ENCODE data around the gene DOC2A. TPM values are rescaled to one million over a fixed set of nuclear protein-coding genes. Genes with fewer than 3 reads are reported as not detected.

The DOC2A gene
- total and polyA plus RNA-seq, 9 of the 15 experiments (the other 6 are each of a cell fraction or from before 2014, with no cell fraction given), result 0.03 to 0.38 (median 0.28) TPM; not detected in 1

DNA sequence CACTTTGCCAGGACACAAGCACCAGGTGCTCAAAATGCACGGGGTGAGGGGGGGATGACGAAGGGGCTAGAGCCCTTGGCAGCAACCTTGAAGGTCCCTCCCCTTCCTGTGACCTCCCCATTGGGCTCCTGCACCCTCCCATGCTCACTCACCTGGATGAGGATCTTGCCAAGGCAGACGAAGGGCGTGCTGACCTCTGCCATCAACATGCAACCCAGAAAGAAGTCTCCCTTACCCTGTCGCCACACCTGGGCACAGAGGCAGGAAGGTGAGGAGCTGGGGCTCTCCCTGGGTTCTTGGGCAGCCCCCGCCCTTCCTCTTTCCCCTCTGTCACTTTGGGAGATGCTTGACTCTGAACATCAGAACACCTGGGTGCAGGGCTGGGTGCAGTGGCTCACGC, 14.7 kb upstream of the DOC2A start:
- Histone ChIP-seq H3K4me1 (replicated peaks in 1 of 2; ENCODE audit: control insufficient read depth in 2 of 2, insufficient read depth in 2 of 2, low read length in 2 of 2) (peaks cover 0 to 33% of the 10 kb centered on the region in 2 experiments; a peak in 3 of 5 replicates), H3K9ac (ENCODE audit: insufficient read depth in 1 of 2, low read depth in 2 of 2, low read length in 2 of 2) (no peak overlapping the region), H4K20me1 (replicated peaks; ENCODE audit: control insufficient read depth, insufficient read depth, low read length) (peaks cover 13% of the 10 kb centered on the region; the same call in 1 of the 2 replicates), H3K27ac (ENCODE audit: extremely low read depth, low read depth, low read length) (no peak overlapping the region), H3K79me2 (ENCODE audit: control insufficient read depth, insufficient read depth, low read length) (no peaks in the 10 kb centered on the region), H2AFZ (ENCODE audit: low read depth, low read length) (no peak overlapping the region), H3K4me2 (ENCODE audit: insufficient read depth, low read length) (no peak overlapping the region), H3K4me3 (no peak overlapping the region), H3K36me3 (ENCODE audit: control insufficient read depth, insufficient read depth, low read length) (no peaks in the 10 kb centered on the region), H3K9me3 (replicated peaks; ENCODE audit: control insufficient read depth, insufficient read depth, low read depth, low read length) (no peaks in the 10 kb centered on the region), H3K9me1 (ENCODE audit: control insufficient read depth, insufficient read depth, low read length) (peaks cover 4% of the 10 kb centered on the region), H3K27me3 (ENCODE audit: control insufficient read depth in 2 of 2, insufficient read depth in 2 of 2, low read length in 2 of 2) (peaks cover 17 to 74% of the 10 kb centered on the region in 2 experiments)
- CTCF ChIA-PET (ENCODE audit: low intra/inter-chr PET ratio), result no interaction called here
- ATAC-seq (no peak), DNase-seq (ENCODE audit: extremely low read depth in 1 of 4, low spot score in 3 of 4) (no peak), FAIRE-seq (no peak)
- TF ChIP-seq, protein P1, sequence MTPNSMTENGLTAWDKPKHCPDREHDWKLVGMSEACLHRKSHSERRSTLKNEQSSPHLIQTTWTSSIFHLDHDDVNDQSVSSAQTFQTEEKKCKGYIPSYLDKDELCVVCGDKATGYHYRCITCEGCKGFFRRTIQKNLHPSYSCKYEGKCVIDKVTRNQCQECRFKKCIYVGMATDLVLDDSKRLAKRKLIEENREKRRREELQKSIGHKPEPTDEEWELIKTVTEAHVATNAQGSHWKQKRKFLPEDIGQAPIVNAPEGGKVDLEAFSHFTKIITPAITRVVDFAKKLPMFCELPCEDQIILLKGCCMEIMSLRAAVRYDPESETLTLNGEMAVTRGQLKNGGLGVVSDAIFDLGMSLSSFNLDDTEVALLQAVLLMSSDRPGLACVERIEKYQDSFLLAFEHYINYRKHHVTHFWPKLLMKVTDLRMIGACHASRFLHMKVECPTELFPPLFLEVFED (CRISPR knock-in tag; conservative IDR thresholded peaks at IDR 0.05), result no peak
- TF ChIP-seq KDM4B (IDR thresholded peaks at IDR 0.05; ENCODE audit: borderline replicate concordance in 2 of 2, low read depth in 1 of 2) (no peak), SREBF1 (IDR thresholded peaks at IDR 0.05; ENCODE audit: borderline replicate concordance, low read depth, low read length) (no peak), TAF15 (IDR thresholded peaks at IDR 0.05; ENCODE audit: low read depth, low read length) (no peak), TAF9B (IDR thresholded peaks at IDR 0.05; ENCODE audit: partially characterized antibody) (no peak), NFIC (IDR thresholded peaks at IDR 0.05) (no peak), NCOA1 (IDR thresholded peaks at IDR 0.05; ENCODE audit: low read depth) (no peak), CHD1 (IDR thresholded peaks at IDR 0.05; ENCODE audit: low read length) (no peak), RFX7 (CRISPR knock-in tag; IDR thresholded peaks at IDR 0.05) (no peak), CBX8 (IDR thresholded peaks at IDR 0.05; ENCODE audit: borderline replicate concordance, extremely low read depth, low read depth, low read length, poor library complexity, severe bottlenecking) (no peak), SMARCA5 (IDR thresholded peaks at IDR 0.05) (no peak), MTA2 (IDR thresholded peaks at IDR 0.05; ENCODE audit: low read depth) (no peak), TCFL5 (CRISPR knock-in tag; conservative IDR thresholded peaks at IDR 0.05) (no peak)
- TF ChIP-seq, protein P2, sequence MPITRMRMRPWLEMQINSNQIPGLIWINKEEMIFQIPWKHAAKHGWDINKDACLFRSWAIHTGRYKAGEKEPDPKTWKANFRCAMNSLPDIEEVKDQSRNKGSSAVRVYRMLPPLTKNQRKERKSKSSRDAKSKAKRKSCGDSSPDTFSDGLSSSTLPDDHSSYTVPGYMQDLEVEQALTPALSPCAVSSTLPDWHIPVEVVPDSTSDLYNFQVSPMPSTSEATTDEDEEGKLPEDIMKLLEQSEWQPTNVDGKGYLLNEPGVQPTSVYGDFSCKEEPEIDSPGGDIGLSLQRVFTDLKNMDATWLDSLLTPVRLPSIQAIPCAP (CRISPR knock-in tag; IDR thresholded peaks at IDR 0.05; ENCODE audit: borderline replicate concordance), result no peak
- TF ChIP-seq, protein P3, sequence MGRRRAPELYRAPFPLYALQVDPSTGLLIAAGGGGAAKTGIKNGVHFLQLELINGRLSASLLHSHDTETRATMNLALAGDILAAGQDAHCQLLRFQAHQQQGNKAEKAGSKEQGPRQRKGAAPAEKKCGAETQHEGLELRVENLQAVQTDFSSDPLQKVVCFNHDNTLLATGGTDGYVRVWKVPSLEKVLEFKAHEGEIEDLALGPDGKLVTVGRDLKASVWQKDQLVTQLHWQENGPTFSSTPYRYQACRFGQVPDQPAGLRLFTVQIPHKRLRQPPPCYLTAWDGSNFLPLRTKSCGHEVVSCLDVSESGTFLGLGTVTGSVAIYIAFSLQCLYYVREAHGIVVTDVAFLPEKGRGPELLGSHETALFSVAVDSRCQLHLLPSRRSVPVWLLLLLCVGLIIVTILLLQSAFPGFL (CRISPR knock-in tag; IDR thresholded peaks at IDR 0.05), result no peak
- in situ Hi-C loops (cut with MboI), result loop anchor here (10.0 kb wide), 1 partner anchor 331 kb away; no protein-coding TSS in a partner anchor
- BruUV-seq (replicated peaks), result no TSS peak
- POLR2A ChIA-PET, result no interaction called here
- WGBS (ENCODE audit: insufficient coverage, low coverage, missing lambda C conversion rate), result 0% methylated on average over 4 of the region's 7 CpGs
- intact Hi-C loops (cut with micrococcal nuclease), result loop anchor here (10.0 kb wide), 1 partner anchor 211 kb away; the partner anchor contains the start of genes PAGR1 and PRRT2
